GM12891 (cell line): ENCODE data around the gene ZNF385A.

ENCODE experiments used
- DNase-seq: peaks from one replicate; pipeline ENCODE4 v3.0.0; 2011; ENCODE audit warnings: low spot score; ENCODE audit not compliant: insufficient read length
- FAIRE-seq: peaks from 2 replicates; lab custom pipeline; 2011; peaks lifted over from hg19 to GRCh38; lab: Jason Lieb, UNC
- PAX5 ChIP-seq: IDR thresholded peaks from 2 replicates; pipeline ENCODE4 v1.6.1; 2011; ENCODE audit warnings: low read length, moderate library complexity, mild to moderate bottlenecking; ENCODE audit not compliant: insufficient read depth, severe bottlenecking
- POLR2A ChIP-seq: IDR thresholded peaks from 2 replicates; pipeline ENCODE4 v1.6.1; 2011; ENCODE audit warnings: low read depth, low read length, control low read depth
- POLR2AphosphoS5 ChIP-seq: IDR thresholded peaks from 2 replicates; pipeline ENCODE4 v1.6.1; 2011; ENCODE audit warnings: low read depth, low read length, control low read depth
- POU2F2 ChIP-seq: IDR thresholded peaks from 2 replicates; pipeline ENCODE4 v1.6.1; 2011; ENCODE audit warnings: low read depth, mild to moderate bottlenecking, control low read depth, low read length, moderate library complexity
- SPI1 ChIP-seq: IDR thresholded peaks from 2 replicates; pipeline ENCODE4 v1.6.1; 2011; ENCODE audit warnings: low read depth, low read length, control low read depth
- TAF1 ChIP-seq: IDR thresholded peaks from 2 replicates; pipeline ENCODE4 v1.6.1; 2011; ENCODE audit warnings: low read depth, low read length, control low read depth

ZNF385A gene

DNA sequence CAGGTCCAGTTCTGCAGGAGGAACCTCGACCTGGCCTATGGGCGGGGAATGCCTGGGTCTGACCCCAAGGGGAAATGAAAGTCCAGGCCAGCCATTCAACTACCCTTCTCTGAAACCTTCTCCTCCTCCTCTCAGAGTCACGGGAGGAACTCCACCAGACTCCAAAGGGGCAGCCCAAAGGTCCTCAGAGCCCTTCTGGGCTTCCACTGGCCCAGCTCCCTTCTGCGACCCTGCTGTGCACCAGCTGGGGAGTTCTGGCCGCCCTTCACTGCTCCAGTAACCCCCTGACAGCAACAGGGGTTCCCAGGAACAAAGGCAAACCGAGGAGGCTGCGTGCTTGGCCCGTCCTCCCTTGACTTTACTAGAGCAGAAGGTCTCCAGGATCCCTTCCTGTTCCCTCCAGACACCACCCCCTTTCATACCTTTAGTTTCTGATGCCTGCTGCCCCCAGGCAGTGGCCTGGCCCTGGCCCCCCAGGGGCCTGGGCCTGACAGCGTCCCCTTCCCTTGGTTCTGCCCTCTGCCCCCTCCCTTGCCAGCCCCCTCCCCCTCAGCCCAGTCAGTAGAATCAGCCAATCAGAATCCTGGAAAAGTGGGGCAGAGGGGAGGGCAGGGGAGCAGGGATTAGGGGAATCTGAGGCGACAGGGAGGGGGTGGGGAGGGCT is 850 bp upstream of the ZNF385A start:
- FAIRE-seq (no peak), DNase-seq (no peak)
- TF ChIP-seq PAX5: no peak
- no peak for TF ChIP-seq POLR2A
- peak; percentile 89 for TF ChIP-seq SPI1
- no peak for TF ChIP-seq POLR2AphosphoS5
- TF ChIP-seq POU2F2: no peak
- no peak for TF ChIP-seq TAF1

DNA sequence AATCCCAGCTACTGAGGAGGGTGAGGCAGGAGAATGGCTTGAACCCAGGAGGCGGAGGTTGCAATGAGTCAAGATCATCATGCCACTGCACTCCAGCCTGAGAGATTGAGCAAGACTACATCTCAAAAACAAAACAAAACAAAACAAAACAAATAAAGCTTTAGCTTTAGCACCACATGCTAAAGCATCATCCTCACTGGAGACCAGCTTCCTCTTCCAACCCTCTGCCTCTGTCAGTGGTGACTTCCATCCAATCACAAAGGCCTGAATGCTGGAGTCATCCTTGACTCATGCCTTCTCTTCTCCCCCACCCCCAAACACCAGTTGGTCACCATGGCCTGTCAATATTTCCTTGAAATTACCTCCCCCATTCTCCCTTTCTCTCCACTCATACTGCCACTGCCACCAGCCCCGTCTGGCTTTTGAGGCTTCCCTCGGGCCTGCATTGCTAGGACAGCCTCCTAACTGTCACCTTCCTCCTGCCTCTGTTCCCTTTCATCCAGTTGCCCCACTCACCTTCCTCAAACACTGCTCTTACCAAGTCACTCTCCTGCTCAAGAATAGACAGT is 1.4 kb downstream of the ZNF385A start:
- DNase-seq: no peak
- FAIRE-seq: no peak
- TF ChIP-seq TAF1 (no peak), SPI1 (no peak), POU2F2 (no peak), POLR2AphosphoS5 (no peak)

DNA sequence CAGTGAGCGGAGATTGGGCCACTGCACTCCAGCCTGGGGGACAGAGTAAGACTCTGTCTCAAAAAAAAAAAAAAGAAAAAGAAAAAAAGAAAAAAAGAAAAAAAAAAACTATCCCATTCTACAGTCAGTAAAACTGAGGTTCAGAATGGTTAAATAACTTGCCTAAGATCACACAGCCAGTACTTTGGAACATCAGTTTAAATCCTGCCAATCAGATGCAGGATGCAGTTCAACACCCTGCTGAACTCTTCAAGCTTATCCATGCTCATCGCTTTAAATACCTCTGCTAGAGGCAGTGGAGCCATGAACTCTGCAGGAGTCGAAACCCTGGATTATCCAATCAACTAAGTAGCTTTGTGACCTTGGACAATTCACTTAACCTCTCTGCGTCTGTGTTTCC is 3.4 kb downstream of the ZNF385A start:
- FAIRE-seq (no peak), DNase-seq (no peak)
- TF ChIP-seq PAX5 (no peak), POU2F2 (no peak), TAF1 (no peak), POLR2AphosphoS5 (no peak), POLR2A (no peak), SPI1 (no peak)

DNA sequence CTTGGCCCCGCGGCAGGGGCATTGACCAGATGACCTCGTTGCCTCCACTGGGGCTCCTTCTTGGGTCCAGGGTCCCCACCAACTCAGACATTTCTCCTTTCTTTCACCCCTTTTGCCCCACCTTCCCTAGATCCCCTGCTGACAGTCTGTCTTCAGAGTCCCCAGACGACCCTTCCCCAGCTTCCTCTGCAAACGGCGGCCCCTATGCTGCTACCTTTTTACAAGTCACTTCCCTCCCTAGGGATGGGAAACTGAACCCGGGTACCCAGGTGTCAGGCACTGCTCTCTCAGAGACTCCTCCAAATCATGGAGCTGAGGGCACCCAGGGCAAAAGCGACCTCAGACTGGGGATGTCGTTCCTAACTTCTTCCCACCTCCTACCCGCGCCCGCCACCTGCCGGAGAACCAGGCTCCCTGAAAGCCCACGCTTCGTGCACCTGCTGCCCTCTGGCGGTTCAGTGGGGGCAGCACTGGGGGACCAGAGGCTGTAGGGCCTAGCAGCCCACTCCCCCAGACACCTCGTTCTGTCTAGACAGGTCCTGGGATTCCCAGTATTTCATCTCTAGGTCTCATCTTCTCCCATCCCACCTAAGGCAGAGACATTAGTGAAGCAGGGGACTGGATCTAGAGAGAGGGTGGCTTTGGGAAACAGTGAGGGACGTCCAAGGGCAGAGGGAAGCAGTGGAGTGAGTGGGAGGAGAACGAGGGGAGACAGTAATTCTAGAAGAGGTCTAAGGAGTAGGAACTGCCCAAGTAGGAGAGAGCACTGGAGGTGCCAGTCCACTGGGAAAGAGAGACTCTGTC is 4.9 kb downstream of the ZNF385A start:
- peak; percentile 87 for FAIRE-seq
- DNase-seq: peak; percentile 92
- TF ChIP-seq SPI1 (0 out of 2 replicates have a peak, but pooled peaks have one; percentile 2), PAX5 (no peak)

DNA sequence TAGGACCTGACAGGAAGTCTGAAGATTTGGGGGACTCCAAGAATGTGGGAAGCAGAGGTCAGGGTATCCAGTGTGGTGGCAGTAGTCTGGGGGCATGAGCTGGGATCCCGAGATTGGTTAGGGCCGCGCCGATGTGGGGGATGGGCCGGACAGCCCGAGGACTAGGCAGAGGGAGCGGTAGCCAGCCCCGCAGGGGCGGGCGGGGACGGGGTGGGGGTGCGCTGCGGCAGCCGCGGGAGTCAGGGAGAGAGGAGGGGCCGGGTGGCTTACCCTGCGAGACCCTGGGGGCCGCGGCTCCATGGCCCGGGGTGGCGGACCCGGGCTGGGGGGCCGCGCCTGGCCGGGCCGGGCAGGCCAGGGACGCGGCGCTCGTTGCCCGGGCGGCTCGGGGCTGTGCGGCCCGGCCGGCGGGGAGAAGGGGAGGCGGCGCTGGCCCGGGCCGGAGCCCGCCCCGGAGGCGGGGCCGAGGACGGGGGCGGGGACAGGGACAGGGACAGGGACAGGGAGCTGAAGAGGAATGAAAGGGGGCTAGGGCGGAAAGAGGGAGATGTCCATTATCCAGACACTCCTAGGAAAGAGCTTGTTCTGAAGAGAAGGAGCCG is 5.6 kb downstream of the ZNF385A start:
- no peak for FAIRE-seq
- DNase-seq: no peak
- TF ChIP-seq PAX5 (no peak), TAF1 (no peak), POLR2AphosphoS5 (no peak), SPI1 (no peak), POLR2A (no peak), POU2F2 (no peak)

DNA sequence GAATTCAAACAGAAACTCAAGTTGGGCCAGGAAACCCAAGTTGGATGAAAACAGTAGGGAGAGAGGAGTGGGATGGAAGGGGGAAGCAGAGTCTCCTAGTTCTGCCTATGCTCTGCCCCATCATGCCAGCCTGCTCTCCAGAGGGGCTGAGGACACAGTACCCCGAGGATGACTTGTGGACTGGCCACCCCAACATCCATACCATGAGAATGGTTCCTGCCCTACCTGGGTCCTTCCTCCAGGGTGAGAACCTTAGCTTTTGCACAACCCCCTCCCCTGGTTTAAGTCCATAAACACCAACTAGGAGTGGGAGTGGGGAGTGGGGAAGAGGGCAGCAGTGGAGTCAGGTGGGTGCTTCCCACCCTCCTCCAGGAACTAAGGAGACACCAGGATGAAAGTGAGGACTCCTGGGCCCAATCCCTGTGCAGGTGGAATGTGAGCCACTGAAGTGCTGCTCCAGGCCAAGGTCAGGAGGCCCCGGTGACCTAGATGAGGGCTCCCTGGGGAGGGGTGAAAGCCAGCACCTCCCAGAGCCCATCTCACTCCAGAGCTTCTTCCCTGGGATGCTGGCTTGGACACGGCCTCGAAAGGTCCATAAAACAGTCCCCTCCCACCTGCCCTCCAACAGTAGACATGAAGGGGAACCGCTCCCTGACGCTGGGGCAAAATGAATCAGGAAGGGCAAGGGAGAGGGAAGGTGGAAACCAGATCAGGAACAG is 6.6 kb downstream of the ZNF385A start:
- TF ChIP-seq POLR2A (no peak), POLR2AphosphoS5 (no peak), POU2F2 (no peak), TAF1 (no peak), SPI1 (no peak), PAX5 (no peak)
- FAIRE-seq (no peak), DNase-seq (no peak)

DNA sequence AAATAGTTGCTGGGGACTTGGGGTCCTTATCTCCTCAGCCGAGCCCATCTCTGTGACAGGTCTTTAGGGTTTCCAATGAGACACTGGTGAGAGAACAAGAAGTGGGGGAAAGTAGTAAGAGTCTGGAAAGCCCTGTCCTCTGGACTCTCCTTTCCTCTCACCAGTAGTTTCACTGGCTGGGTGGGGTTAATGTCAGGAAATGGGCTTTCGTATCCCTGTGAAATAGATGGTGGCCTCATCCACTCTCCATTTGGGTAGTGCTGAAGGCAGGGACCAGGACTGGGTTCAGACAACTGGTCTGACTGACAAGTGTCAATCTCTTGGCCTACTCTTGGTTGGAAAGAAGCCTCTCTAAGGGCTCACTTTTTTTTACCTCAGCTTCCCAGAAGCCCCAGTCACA is 7.5 kb downstream of the ZNF385A start:
- DNase-seq (no peak), FAIRE-seq (no peak)
- TF ChIP-seq POU2F2 (no peak), POLR2AphosphoS5 (no peak), SPI1 (no peak), PAX5 (no peak), TAF1 (no peak), POLR2A (no peak)

DNA sequence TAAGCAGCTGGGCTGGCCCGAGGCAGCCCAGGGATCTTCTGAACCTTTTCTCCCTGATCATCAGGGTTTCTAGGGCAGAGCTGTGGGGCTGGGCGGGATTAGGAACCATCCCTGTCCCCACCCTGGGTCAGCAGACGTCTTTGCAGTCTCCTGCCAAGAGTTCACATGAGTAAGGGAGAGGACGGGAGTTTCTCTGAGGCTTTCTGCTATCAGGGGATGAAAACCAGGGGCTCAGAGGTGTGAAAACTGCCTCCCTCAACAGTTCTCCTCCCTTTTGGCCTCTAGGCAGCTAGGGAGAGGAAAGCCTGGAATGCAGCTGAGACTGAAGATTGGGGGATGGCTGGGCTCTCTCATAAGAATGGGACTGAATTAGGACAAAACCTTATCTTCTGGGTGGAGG is 7.9 kb downstream of the ZNF385A start:
- TF ChIP-seq SPI1 (no peak), POLR2A (no peak), POU2F2 (no peak), POLR2AphosphoS5 (no peak), TAF1 (no peak), PAX5 (no peak)
- DNase-seq (no peak), FAIRE-seq (no peak)

DNA sequence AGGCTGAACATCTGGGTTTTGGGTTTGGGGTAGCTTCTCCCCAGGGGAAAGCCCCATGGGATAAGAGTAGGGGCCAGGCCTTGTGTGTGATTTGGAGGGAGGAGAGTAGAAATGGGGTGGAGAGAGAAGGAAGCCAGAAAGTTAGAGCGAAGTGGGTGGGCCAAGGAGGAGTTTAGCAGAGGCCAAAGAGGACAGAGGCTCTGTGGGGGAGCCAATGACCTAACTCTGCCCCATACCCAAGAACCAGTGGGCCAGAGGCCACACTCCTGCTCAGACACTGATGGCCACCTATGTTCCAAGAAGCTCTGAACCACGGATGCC is 9.3 kb downstream of the ZNF385A start:
- DNase-seq: no peak
- no peak for FAIRE-seq
- TF ChIP-seq POU2F2 (no peak), POLR2A (no peak), PAX5 (no peak), SPI1 (no peak), POLR2AphosphoS5 (no peak), TAF1 (no peak)
